Activated CD4-positive, alpha-beta T cell treated with anti-CD3 and anti-CD28 coated beads for 24 hours (primary cell): Measurements from ENCODE around the gene SEMA3F.

Source experiments
- DNase-seq, 2 donors: peaks; one replicate each; pipeline ENCODE4 v3.0.0-alpha.2; 2020; ENCODE audit warnings: low read depth in 2 of 2

SEMA3F gene

GRCh38 chr3:50155891-50156290 lies 767 bp downstream of the SEMA3F start:
- DNase-seq, result no peak

GRCh38 chr3:50156549-50157493 lies 1.7 kb downstream of the SEMA3F start:
- no peak for DNase-seq

DNA sequence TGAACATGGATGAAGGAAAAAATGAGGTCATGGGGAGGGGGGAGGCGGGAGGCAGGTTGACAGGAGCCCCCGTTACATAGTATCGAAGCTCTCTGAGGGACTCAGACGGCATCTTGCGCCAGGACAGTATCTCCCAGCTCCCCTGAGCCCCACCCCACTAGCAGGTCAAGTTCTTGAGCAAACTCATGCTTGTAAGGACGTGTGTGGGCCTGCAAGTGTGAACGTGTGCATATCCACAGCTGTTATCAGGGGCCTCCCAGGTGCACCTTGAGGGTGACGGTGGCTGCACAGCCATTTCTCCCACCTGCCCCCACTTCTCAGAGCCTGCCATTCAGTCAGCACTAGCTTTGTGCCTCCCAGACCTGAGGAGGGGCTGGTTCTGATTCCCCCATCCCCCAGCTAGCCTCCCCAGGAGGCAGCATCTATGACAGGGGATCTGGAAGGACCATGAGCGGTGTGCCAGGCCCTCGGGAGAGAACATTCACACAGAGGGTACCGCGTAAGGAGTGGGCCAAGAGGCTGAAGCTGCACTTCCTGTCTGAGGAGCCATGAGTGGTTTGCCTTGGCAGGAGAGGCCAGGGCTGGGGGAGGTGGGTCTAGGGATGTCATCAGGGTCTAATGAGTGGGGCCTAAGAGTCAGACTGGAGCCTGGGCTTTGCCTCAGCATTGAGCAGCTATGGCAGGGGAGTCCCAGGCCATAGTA lies 2.9 kb downstream of the SEMA3F start:
- DNase-seq, result no peak

GRCh38 chr3:50158530-50159146 lies 3.5 kb downstream of the SEMA3F start:
- DNase-seq, result no peak

DNA sequence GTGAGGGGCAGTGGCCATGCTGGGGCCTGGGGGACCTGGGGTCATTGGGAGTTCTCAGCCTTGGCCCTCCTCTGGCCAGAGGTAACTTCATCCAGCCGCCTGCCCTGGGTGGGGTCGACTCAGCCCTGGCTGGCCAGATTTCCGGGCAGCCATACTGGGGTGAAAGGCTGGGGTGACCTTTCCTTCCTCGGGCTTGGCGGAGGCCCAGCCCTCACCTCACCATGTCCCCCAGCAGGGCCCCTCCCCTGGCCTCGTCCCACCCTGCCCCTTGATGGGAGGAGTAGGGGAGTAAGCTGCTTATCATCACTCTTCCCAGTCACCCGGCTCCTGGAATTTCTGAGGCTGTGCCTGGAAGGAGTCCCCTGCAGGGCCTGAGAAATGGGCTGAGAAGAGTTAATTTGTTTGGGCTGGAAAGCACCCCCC lies 5.4 kb downstream of the SEMA3F start:
- DNase-seq, result no peak

DNA sequence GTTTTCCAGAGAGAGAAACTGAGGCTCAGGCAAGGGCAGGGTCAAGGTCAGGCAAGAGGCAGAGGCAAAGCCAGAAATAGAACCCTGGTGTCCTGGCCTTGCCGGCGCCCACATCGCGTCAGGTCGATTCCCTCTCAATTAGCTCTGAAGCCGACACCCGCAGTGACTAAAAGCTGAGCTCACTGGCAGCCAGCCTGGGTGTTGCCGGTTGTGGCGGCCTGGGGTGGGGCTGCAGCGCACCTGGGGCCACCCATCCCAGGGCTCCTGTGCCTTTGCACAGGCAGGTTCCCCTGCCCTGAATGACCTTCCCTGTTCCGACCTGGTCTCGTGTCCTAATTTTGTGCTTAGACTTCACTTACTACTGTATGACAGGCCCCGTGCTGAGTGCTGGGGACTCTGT lies 6.2 kb downstream of the SEMA3F start:
- no peak for DNase-seq

DNA sequence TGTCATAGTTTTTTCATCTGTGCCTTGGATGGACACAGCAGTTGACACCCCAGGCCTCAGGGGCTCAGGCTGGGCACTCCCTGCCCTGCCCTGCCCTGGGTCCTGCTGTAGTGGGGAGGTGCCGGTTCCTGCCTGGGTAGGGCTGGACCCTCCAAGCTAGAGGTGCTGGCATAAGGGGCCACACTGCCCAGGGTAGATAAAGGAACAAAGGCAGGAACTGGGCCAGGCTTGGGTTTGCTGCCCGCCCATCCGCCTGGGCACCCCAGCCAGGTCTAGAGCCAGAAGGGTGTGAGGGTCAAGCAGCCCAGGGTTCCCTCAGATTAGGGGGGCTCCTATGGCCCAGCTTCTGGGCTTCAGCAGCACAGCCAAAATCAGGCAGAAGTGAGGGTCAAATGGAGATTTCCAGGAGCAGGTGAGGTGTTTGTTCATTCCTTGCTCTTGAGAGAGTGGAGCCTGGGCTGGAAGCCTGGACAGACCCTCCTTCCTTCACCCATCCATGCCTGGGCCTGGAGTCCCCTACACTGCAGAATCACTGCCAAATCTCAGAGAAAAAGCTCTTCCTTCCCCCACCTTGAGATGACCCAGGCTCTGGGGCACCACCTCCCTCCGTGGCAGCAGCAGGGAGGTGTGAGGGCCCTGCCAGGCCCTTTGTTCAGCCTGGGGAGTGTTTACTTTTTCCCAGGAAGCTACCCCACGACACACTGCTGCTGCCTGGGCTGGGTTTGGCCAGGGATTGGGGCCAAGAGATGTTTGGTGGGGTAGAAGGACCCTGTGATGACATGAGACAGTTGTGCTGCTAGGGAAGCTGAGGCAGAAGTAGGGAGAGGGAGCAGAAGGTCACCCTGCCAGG lies 7.1 kb downstream of the SEMA3F start:
- no peak for DNase-seq

- DNase-seq, result no peak
These were observed 8.7 kb downstream of the SEMA3F start for GRCh38 chr3:50163572-50164455.

DNA sequence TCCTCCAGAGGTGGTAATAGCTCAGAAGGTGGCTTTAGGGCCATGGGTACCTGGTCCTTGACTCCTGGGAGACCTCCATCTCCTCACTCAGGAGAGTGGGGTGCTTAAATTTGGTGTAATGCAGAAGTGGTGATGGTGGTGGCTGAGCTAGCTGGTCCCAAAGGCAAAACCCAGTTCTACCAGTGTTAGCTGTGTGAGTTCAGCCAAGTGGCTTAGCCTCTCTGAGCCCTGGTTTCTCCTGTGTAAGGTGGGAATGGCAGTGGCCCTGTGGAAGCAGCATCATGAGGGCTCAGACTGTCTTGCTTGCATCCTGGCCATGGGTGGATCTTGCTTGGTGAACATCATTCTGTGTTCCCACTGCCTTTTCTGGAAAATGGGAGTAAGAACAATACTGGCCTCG lies 9.4 kb downstream of the SEMA3F start:
- DNase-seq, result no peak

DNA sequence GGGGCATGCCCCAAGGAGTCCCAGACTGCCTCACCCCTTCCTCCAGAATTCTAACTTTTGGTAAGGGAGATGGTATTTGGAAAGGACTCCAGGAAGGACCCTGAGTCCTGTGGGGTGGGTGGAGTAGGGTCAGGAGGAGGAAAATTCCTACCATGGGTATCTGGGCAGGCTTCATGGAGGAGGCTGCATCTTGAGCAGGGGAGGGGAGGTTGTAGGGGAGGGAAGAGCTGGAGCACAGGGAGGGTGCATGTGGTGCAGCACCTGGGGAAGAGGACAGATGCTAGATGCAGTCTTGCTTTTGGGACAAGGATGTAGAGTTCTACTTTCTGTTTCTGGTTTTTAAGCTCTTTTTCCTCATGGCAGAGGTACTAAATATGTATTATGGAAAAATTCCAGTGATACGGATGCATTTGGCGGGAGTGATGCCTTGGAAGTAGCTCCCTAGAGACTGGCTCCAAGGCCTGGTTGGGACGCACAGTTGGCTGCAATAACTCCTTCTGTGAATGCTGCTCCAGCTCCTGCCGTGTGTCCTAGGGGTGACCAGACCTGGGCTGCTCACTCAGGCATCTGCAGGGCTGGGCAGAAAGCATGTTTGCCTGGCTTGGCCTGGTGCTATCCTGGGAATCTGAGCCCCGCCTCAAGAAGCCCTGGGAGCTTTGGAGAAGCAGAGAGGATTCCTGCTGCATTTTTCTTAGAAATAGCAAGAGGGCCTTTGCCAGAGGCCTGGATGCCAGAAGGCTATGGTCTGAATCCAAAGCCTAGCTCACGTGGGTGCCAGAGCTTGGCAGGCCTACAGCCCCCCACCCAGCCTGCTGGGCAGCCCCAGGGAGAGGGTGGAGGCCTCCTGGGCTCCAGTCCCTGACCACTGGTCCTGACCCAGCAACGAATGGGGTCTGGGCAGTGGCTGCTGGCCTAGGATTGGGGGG lies 10.1 kb downstream of the SEMA3F start:
- DNase-seq, result no peak

GRCh38 chr3:50165910-50166538 lies 10.9 kb downstream of the SEMA3F start:
- DNase-seq, result no peak

- no peak for DNase-seq
These were observed 11.5 kb downstream of the SEMA3F start for GRCh38 chr3:50166620-50167019.

DNA sequence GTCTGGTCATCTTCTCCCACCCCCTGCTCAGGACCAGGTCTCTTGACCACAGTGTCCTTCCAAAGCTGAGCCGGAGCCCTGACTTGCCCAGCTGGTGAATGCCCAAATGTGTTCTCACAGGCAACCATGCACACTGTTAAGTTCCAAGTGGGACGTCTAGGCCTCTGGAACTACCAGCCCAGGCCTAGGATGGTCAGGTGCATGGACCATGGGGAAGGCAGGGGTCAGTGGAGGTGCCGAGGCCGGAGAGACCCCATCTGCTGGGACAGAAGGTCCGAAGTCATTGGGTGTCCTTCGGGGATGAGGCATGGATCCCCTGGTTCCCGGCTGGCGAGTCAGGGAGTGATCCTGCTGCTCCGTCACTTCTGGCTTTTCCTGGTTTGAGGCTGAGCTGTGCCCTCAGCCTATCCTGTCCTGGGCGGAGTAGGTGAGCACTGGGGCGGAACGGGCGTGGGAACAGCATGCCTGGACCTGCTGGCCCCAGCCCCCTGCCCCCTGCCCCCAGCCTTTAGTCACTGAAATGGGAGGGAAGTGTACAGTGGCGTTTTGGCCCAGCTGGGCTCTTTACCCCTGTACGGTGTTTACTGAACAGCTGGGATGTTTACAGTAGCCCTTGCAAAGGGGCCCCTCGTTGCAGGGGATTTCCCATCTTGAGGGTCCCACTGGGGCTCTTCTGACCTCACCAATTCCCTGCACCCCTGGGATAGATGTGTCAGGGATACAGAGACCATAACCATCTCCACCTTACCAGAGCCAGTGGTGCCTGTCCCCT lies 12.1 kb downstream of the SEMA3F start:
- no peak for DNase-seq

DNA sequence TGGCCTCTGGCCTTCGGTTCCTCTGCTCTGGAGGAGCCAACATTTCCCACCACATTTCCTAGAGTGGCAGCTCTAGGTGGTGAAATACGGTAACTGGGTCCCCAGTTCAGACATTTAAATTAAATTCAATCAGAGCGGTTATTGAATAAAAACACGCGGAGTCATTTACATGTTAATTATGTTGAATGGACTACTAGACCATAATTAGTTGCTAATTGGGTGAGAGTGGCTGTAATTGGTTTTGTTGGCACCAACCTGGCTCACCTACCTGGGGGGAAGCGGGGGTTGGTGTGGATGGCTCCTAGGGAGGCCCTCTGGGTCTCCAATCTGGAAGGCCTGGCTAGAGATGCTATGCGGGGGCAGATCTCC lies 12.7 kb downstream of the SEMA3F start:
- DNase-seq, result no peak

- no peak for DNase-seq
These were observed 13.3 kb downstream of the SEMA3F start for GRCh38 chr3:50168388-50168787.

DNA sequence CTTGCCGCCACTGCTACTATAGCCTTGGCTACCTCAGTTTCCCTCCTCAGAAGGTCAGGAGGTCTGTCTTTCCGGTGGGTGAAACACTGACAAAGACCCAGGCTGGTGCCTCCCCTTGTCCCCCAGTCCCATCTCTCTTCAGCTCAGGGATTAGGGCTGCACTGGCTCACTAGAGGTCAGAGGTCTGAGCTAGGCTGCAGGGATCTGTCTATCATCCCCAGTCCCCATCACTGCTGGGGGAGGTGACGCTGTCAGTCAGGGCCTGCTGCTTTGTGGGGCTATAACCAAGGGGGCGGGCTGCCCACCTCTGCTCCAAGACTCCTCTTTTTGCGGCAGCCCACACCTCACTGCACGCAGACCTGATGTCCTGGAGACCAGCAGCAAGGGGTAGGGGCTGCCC lies 13.7 kb downstream of the SEMA3F start:
- no peak for DNase-seq

GRCh38 chr3:50169232-50169832 lies 14.2 kb downstream of the SEMA3F start:
- DNase-seq, result no peak

DNA sequence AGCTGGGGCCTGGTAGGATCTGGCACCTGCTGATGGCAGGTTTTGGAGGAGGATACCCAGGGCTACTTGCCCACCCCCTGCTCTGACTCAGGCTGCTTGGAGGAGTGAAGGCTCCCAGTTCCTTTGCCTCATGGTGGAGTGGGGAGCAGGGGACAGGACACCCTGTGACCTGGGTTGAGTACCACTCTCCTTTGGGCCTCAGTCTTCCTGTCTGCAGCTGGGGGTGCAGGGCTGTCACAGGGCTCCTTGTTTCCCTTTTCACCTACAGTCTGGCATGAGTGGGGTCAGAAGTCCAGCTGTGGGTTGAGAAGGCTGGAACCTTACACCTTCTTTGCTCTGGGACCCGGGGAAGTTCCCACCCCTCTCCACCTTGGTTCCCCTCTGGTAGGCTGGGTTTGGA lies 14.7 kb downstream of the SEMA3F start:
- DNase-seq, result no peak
